ENCODE measurements around the gene ABCA12.

Gene ABCA12

DNA sequence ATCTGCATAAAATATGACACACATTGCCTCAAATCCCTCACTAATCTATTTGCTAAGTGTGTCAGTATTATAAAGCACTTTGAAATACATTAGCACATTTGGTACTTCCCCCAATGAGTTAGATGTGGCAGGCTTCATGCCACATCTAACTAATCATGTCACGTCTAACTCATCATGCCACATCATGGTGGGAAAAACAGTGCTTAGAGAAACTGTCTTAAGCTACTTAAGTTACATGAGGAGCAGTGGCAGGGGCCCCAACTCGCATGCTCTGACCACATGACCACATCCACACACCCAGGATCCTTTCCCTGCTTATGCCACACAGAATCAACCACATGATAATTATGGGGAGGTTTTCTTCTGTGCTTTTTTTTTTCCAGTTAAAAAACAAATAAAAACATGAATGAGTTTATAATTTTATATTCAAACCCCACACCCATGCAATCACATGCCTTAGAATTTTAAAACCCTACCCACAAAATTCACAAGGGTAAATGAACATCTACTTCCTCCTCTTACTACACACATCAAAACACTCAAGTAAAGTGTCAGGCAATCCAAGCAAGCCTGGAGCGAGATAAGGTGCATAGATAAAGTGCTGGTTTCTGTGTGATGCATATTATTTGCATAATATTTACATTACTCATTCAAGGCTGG lies 1.6 kb downstream of the ABCA12 start:
- DNase-seq: no peak

DNA sequence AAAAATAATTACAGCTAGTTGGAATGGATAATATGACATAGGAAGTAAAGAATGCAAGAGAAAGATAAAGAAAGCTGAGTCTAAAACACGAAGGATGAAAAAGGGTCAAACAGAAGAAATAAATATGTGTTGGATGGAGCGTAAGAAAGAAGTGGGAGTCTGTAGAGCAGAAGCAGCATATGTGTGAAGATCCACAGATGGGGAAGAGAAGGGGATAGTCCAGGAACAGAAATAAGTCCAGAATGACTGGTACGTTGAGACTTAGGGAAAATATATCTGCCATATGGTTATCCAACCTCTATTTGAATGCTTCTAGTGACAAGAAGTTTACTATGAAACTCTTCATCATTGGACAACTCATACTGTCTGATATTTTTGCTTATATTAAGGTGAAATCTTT lies 18.0 kb downstream of the ABCA12 start:
- no peak for DNase-seq

DNA sequence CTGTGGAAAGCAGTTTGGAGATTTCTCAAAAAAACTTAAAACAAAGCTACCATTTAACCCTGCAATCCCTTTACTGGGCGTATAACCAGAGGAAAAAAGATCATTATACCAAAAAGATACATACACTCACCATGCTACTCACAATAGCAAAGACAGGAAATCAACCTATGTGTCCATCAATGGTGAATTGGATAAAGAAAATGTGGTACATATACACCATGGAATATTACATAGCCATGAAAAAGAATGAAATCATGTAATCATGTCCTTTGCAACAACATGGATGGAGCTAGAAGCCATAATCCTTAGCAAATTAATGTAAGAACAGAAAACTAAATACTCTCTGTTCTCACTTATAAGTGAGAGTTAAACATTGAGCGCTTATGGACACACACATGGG lies 18.6 kb downstream of the ABCA12 start:
- no peak for DNase-seq

DNA sequence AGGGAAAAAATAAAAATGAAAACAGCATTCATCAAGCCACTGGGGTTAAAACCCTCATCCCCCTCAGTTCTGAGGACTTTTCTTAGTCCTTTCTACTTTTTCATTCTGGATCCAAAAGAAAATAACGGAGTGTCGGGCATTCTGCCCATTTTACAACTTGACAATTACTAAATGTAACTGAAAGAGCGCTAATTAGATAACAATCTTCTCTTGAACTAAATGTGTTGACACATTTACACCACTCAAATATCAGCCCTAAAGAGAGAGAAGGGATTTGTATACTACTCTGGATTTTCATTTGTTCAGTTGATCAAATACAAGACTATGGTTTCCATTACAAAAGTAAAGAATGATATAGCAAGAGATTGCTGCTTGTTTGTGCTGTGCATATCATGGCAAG lies 27.5 kb downstream of the ABCA12 start:
- DNase-seq: no peak

DNA sequence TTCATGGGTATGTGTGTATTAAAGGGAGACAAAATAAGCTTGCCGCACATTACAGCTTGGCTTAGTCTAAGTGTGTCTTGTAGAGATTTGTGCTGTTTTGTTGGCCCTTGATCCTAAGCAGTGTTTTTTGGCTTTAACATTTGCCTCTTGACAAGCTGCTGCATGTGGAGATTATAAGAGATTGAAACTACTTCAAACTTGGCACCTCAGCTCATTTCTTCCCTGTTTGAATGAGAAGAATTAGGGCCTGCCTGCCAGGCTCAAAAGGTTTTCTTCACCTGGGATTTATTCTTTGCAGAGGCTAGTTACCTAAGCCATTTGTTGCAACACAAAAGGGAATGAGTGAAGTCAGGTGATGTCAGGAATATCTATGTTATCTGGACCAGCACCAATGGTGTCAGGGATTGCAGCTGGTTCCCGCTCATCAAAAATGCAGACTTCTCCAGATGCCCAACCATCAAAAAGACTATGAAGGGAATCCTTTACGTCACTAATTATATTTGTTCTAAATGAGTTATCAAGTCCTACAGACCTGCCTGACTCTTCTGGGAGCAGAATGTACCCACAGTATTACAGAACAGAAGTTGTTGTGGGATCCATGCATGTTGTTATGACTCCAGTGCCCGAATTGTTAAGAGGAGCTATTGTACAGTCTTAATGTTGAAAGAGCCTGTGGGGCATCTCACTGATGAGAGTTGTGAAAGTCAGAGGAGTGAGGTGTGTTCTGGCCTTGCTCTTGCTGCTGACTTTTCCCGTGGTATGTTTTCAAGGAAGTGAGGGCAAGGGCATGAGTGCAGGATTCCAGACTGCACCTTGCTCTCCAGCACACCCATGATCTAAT lies 31.0 kb downstream of the ABCA12 start:
- DNase-seq: no peak

DNA sequence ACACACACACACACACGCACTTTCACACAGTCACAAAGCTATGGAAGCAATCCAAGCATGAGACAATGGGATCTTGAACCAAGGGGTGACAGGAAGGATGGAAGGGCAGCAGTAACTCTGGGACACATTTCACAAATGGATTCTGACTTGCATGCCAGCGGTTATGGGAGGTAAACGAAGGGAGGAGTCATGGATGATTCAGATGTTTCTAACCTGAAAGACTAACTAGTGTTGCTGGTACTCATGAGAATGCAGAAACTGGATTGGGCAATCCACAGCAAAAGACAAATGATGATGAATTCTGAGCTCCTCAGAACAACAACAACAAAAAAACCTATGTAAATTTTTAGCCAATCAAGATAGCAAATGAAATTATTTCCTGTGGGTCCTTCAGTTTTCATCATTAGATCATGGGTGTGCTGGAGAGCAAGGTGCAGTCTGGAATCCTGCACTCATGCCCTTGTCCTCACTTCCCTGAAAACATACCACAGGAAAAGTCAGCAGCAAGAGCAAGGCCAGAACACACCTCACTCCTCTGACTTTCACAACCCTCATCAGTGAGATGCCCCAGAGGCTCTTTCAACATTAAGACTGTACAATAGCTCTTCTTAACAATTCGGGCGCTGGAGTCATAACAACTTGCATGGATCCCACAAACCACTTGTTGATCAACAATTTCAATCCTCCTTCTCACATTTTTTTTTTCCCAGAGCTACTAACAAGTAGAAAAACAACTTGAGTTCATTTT lies 32.6 kb downstream of the ABCA12 start:
- DNase-seq: no peak

DNA sequence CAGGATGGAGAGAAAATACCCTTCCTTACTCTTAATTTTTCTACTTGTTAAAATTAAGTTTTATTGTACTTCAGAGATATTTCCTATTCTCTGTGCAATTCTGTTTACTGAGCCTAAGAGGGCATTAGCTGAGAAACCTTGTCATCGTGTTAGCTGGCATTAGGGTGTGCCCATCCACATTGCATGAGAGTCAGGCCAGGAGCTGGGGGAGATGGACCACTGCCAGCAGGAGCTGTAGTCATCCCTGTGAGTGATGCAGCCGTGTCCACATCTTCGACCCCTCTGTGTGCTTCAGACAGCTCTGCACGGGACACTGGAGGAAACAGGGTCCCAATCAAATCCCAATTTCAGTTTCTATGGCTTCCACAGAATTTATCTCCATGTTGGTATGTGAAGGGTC lies 34.2 kb downstream of the ABCA12 start:
- no peak for DNase-seq

DNA sequence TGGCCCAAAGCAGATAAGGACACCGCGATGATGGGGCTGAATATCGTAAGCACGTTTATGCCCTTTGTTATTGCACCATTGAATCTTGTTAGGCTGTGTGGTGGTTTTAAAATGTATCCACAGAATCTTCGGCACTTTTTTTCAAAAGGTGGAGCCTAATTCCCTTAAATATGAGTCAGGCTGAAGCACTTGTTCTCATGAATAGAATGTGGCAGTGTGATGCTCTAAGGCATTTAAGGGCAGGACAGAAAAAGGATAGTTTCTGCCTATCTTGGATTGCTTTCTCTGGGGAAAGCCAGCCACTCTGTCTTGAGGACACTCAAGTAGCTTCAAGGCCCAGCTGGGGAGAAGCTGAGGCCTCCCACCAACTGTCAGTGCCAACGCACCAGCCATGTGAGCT lies 39.6 kb downstream of the ABCA12 start:
- no peak for DNase-seq

DNA sequence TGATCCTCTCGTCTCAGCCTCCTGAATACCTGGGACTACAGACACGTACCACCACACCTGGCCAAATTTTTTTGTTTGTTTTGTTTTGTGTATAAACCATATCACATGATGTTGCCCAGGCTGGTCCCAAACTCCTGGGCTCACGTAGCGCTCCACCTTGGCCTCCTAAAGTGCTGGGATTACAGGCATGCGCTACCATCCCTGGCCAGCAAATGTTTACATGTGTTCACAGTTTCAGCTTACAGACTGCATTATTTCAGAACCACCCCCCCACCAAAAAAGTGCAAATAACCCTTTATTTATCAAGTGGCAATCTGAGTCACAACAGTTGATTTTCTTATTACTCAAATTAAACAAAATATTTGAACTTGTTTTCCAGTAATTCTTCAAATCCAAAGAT lies 54.3 kb downstream of the ABCA12 start:
- DNase-seq: no peak

DNA sequence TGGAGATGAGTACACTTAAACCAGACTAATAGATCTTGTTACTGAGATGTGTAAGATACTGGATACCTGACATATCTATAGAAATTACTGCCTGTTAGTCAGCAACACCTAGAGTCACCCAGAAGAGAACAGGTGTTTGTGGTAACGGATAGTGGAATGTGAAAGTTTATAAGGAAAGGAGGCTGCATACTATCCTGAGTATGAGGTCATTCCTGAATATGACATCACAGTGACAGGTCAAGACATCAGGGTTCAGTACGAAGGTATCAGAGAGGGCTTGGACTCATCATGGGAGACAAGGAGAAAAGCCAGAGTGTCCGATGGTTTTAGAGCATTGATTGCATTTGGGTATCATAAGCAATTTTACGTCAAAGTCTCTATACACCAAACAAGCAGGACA lies 55.3 kb downstream of the ABCA12 start:
- no peak for DNase-seq

DNA sequence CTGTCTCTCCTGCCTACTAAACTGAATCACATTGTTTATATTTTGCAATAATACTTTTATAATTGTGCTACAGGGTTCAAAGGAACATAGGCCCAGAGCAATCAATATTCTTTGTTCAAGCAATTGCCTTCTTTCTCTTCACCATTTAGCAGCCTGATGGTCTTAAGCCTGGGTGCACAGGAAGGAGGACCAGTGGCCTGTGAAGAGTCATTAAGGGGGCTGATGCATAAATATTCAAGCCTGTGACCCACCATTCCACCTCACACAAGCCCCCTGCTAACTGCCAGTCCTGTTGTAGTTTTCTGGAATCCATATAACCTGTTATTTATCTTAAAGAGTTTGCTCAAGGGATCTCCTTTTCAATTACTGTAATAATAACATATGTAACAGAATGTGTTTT lies 56.0 kb downstream of the ABCA12 start:
- no peak for DNase-seq

DNA sequence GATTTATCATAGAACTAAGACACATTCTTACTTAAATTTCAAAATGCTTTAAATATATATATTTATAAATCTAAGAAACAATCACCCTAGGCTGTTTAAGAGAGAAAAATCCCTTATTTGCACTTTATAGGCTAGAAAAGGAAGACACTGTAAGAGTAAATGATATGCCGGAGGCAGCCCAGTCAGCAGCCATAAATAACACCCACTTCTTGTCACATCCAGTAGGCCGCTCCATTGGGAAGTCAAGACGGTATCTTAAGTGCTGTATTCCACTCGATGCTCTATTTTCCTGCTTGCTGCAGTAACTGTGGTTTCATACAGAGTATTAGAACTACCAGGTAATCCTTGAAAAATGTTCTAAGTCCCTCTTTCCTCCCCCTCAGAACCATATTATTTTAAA lies 57.9 kb downstream of the ABCA12 start:
- no peak for DNase-seq

DNA sequence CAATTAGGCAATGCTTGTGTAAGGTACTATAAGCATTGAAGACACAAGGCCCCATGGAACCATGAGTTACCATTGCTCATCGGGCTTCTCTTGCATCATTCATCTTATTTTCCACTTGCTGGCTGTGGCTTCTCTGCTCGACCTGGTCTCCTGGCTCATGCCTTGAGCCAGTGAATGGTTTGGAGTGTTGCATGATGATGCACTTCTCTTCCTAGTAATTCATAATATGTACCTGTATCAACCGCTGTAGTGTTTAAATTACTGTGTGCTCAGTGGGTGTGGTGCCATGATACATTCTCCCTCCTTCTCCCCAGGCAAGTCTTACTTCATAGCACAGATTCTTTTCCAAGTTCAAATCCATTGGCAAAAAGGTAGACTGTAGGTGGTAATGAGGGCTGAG lies 66.8 kb downstream of the ABCA12 start:
- DNase-seq: no peak

DNA sequence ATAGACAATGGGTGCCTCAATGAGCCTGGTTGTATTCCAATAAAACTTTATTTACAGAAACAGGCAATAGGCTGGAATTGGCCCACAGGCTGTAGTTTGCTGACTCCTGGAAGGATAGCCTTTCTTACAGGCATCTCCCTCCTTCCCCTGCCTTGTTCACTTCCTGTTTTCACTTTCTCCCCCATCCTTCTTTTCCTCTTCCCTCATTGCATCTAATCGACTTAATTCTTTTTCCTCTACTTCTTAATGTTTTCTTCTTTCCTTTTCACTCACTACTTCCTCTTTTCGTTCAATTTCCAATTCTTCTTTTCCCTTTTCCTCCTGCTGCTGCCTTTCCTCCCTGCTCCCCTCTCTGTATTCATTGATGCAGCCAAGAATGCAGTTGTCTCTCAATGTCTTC lies 70.0 kb downstream of the ABCA12 start:
- no peak for DNase-seq

DNA sequence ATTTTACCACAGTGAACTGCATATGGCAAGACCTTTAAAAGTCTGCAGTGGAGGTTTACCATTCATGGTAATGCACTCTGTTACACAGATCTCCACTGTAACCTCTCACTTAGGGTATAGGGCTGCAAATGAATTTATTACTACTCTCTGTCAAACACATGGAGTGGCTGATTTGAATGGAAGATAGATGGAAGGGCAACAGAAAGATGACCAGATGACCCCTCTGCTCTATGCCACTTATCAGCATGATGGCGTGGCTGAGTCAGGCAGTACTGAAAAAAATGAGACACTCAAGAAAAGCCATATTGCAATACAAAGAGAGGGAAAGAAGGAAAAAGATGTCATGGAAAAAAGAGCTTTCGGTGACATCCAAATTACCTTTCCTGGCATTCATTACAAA lies 72.3 kb downstream of the ABCA12 start:
- DNase-seq: no peak

DNA sequence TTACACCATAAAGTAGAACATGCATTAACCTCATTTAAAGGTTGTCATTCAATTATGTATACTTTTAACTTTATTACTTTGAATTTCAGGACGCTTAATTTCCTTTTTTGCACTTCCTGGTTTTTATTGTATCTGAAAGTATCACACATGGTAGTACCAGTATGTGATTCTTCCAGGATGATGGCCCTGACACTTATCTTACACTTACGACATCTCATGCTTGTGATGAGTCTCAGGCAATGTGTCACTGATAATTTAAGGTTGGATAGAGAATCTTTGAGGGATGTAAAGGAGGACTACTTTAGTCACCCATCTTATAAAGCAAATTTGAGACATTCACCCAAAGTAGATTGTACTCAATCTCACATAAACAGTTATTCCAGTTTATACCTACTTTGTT lies 74.9 kb downstream of the ABCA12 start:
- no peak for DNase-seq

DNA sequence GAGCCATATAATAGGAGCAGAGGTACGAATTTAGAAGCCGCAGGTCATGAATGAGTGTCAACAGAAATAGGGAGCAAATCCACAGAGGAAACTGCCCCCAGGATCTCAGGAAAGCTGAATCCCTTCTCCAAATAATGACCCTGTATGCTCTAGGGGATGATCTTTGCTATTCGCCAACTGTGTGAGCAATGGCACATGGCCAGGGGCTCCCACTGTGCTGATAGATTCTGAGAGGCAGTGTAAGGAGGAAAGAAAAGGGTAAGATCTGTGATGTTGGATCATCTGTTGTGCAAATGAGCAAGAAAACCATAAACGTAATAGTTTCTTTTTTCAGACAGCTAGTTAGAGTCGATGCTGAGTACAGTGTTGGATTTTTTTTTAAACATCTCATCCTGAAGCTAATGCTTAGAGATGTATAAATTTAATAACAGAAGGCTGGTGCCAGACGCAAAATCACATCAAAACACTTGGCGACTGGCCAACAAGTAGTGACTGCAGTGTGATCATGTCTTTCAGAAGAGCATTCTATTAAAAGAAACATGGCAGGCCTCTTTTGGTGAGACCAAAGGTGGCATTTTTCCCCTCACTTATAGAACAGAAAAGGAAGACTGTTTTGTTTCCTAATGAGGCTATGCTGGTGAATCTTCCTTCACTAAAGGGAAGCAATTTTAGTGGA lies 77.4 kb downstream of the ABCA12 start:
- DNase-seq: no peak

DNA sequence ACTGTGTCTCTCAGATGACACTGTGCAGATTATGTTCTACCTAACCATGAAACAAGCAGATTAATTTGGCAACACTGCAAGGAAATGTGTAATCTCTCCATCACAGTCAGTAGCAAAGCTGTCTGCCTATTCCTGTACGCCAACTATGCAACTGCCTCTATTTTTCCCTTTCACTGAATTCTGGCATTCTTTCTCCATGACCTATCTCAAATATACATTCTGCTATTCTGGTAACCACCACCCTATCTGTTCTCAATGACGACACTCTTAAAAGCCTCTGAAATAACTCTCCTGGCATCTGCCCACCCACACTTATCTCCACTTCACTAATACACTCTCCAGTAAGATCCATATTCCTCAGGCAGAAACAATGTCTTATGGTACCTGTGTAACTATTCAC lies 78.7 kb downstream of the ABCA12 start:
- no peak for DNase-seq

DNA sequence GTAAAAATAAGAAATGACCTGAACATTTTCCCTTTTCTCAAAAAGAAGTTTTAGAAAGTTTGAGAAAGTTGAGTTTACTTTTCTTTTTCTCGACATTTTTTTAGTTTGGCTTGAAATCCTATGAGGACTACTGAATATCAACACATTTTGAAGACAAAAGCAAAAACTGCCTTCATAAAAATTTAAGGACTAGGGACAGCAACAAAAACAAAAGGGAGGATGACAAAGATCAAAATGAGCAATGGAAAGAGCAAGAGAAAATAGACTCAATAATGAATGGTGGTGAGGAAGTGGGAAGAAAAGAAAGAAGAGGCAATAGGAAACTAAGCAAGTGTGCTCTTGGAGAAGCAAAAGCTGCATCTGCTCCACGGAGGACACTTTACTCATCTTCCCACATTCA lies 82.5 kb downstream of the ABCA12 start:
- no peak for DNase-seq

DNA sequence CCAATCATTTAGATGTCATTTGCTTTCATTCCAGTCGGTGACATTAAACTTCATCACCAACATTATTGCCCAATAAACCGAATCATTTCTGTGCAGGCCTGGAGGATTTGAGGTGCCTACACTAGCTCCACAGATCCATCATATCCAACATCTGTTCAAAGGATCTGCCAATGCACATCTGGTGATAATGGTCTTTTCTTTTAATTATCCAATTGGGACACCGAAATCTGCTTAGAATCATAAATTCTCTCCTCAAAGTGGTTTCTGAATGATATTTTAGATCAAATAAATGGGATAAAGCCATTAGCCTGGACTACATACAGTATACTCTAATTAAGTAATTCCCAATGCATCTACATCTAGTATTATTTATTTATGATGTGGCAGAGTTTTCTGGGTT lies 85.6 kb downstream of the ABCA12 start:
- no peak for DNase-seq

DNA sequence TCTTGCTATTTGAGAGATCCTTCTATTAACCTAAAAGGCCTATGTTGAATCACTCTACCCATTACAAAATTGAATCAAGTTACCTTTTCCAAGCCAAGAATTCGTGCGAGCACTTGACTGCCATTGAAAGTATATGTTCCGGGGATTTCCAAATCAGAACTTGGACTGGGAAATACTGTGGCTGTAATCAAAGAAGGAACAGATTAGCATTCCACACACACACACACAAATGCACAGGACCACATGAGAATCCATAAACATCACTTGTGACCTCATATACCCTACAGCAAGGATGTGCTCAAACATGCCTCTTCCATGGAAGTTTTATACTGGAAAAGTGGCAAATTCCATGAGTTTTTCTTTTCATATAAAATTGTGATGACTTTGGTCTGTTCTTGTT lies 86.0 kb downstream of the ABCA12 start:
- no peak for DNase-seq

DNA sequence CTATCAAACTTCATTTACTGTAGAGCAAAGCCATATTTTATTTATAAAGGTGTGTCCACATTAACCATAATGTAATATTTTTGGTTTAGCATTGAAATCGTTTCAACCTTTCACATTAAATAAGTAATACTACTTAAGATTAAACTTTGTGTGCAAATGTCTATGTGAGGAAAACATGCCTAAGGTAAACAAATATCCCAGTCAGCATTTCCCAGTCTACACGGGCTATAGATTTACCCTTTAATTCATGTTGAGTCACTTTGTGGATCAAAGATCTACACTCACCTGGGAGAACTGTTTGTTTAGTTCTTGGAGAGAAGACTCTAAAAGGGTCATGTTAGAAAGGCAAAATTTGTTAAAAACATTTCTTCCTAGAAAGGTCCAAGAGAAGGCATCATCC lies 89.1 kb downstream of the ABCA12 start:
- no peak for DNase-seq

DNA sequence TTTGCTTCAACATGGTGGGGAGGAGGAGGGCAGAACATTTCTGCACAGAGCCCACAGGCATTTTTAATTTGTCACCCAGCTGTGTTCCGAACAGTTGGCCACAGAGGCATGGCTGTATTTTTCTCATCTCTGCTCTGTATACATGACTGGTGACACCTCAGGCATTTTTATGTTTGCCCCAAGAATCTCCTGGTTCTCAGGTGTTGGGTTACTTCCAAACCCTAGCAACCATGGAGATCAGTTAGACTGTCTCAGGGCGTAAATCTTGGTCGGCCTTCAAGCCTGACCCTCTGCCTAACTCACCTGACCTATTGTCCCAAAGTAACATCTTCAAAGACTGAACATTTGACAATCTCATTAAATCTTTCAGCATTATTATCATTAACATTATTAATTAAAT lies 100.0 kb downstream of the ABCA12 start:
- DNase-seq: no peak

DNA sequence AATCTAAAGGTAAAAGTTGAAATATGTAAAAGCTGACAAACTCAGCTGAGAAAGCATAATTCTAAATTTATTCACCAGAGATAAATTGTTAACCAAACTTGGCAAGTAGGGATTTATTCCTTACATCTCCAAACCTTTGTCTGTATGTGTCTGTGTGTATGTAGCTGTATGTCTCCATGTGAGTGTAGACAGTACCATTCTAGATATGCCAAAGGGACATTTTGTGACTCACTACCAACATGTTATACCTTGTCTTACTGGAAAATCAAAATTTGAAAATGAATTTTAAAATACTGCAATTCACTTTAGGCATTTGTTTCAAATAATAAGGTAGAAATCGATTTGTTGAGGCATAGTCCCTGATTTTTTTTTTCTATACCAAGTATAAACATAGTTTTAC lies 102.1 kb downstream of the ABCA12 start:
- no peak for DNase-seq

Measured in activated T-cell treated with anti-CD3 and anti-CD28 coated beads, Interleukin-2, amount 50 U/mL, for 1 hour (primary cell).